Nephron (organoid): ENCODE measurements around the gene CALML3.

Source experiments
- H3K27ac Mint-ChIP-seq, 3 experiments: 2 replicates each; pipeline ENCODE4 v1.8.0; 2020; ENCODE audit warnings: mixed read lengths in 3 of 3, mild to moderate bottlenecking in 2 of 3, moderate library complexity in 1 of 3
- H3K27me3 Mint-ChIP-seq: 2 replicates; pipeline ENCODE4 v1.8.0; 2021; ENCODE audit warnings: low read depth, mild to moderate bottlenecking, moderate library complexity, mixed read lengths
- H3K36me3 Mint-ChIP-seq: 2 replicates; pipeline ENCODE4 v1.8.0; 2020; ENCODE audit warnings: low read depth, mixed read lengths
- H3K4me1 Mint-ChIP-seq: 2 replicates; pipeline ENCODE4 v1.8.0; 2020; ENCODE audit warnings: mixed read lengths
- H3K4me3 Mint-ChIP-seq, 3 experiments: 2 replicates each; pipeline ENCODE4 v1.8.0; 2020; ENCODE audit warnings: mild to moderate bottlenecking in 3 of 3, mixed read lengths in 3 of 3, moderate library complexity in 2 of 3
- H3K9me3 Mint-ChIP-seq: 2 replicates; pipeline ENCODE4 v1.8.0; 2020; ENCODE audit warnings: mixed read lengths
- CTCF ChIP-seq, 3 experiments: fragments of 200-600 bp; sonication (generic); IDR thresholded peaks; one replicate each; pipeline ENCODE4 v1.5.0; 2021; ENCODE audit warnings: antibody characterized with exemption in 3 of 3; ENCODE audit not compliant: unreplicated experiment in 3 of 3

The CALML3 gene

DNA sequence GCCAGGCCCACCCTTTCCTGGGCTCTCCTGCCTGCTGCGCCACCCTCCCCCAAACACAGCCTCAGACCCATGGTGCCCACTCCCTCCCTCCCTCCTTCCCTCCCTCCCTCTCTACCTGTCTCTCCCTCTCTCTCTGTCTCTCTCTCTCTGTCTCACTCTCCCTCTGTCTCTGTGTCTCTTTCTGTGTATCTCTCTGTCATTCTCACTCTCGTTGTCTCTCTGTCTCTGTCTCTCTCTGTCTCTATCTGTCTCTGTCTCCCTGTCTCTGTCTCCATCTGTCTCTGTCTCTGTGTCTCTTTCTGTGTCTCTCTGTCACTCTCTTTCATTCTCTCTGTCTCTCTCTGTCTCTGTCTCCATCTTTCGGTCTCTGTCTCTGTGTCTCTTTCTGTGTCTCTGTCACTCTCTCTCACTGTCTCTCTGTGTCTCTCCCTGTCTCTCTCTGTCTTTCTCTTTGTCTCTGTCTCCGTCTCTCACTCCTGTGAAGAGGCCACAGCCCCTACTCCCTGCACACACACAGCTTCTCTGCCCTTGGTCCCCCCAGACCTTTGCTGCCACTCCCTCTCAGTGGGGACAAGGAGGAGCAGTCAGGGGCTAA is 51.5 kb downstream of the CALML3 start:
- peak overlapping the region; percentile 68 to 89 (median 69) for H3K27ac Mint-ChIP-seq
- TF ChIP-seq CTCF (IDR thresholded peaks at IDR 0.05; ENCODE audit: unreplicated experiment in 3 of 3), result no peak
- peak overlapping the region in 2 of 3 experiments; percentile 3 to 18 for H3K4me3 Mint-ChIP-seq
- peaks cover 17% of the 10 kb centered on the region for H3K27me3 Mint-ChIP-seq
- peaks cover 3% of the 10 kb centered on the region for H3K9me3 Mint-ChIP-seq
- H3K4me1 Mint-ChIP-seq, result peaks cover 34% of the 10 kb centered on the region
- H3K36me3 Mint-ChIP-seq, result no peaks in the 10 kb centered on the region
